Neuronal stem cell (in vitro differentiated cells): ENCODE results near the gene PCNX2.

Experiments used
- DNase-seq: peaks from one replicate; pipeline ENCODE4 v3.0.0-alpha.2; 2013; ENCODE audit warnings: low spot score
- H2AFZ ChIP-seq: one replicate; pipeline ENCODE4 v1.6.1; 2013; ENCODE audit warnings: mild to moderate bottlenecking, low read length, inconsistent platforms
- H2AK5ac ChIP-seq: 2 replicates; pipeline ENCODE4 v1.6.1; 2013; ENCODE audit warnings: low read depth, mild to moderate bottlenecking, inconsistent platforms, low read length, moderate library complexity, mixed read lengths
- H2BK120ac ChIP-seq: 2 replicates; pipeline ENCODE4 v1.6.1; 2013; ENCODE audit warnings: low read depth, mild to moderate bottlenecking, inconsistent platforms, low read length, moderate library complexity, mixed read lengths
- H2BK12ac ChIP-seq: one replicate; pipeline ENCODE4 v1.6.1; 2013; ENCODE audit warnings: low read length, inconsistent platforms
- H2BK15ac ChIP-seq: 2 replicates; pipeline ENCODE4 v1.6.1; 2013; ENCODE audit warnings: mild to moderate bottlenecking, low read length, inconsistent platforms, mixed read lengths
- H2BK5ac ChIP-seq: one replicate; pipeline ENCODE4 v1.6.1; 2013; ENCODE audit warnings: inconsistent platforms, mild to moderate bottlenecking, low read length, moderate library complexity
- H3K14ac ChIP-seq: one replicate; pipeline ENCODE4 v1.6.1; 2013; ENCODE audit warnings: low read length, inconsistent platforms
- H3K18ac ChIP-seq: 2 replicates; pipeline ENCODE4 v1.6.1; 2013; ENCODE audit warnings: low read length, inconsistent platforms
- H3K23ac ChIP-seq: 2 replicates; pipeline ENCODE4 v1.6.1; 2013; ENCODE audit warnings: low read depth, mild to moderate bottlenecking, mixed read lengths, low read length, inconsistent platforms; ENCODE audit not compliant: poor library complexity
- H3K27ac ChIP-seq: replicated peaks from 3 replicates; pipeline ENCODE4 v1.5.1; 2013; ENCODE audit warnings: low read length, inconsistent platforms
- H3K27me3 ChIP-seq, 3 experiments: 2 replicates each; pipeline ENCODE4 v1.6.1; 2013; ENCODE audit warnings: low read length in 3 of 3, mild to moderate bottlenecking in 2 of 3, inconsistent platforms in 1 of 3, low read depth in 1 of 3, mixed read lengths in 1 of 3, moderate library complexity in 1 of 3; ENCODE audit not compliant: control insufficient read depth in 3 of 3, insufficient read depth in 3 of 3
- H3K36me3 ChIP-seq, 2 donors: replicated peaks in 1 of 2; 2 replicates each; pipeline ENCODE4 v1.6.1; 2013; ENCODE audit warnings: low read length in 2 of 2; ENCODE audit not compliant: control insufficient read depth in 2 of 2, insufficient read depth in 2 of 2
- H3K4ac ChIP-seq: 2 replicates; pipeline ENCODE4 v1.6.1; 2013; ENCODE audit warnings: inconsistent platforms, mild to moderate bottlenecking, low read length, moderate library complexity
- H3K4me1 ChIP-seq, 2 donors: 1 replicate in 1 of 2; 2 replicates in 1 of 2; pipeline ENCODE4 v1.6.1; 2013; ENCODE audit warnings: low read length in 2 of 2, low read depth in 1 of 2; ENCODE audit not compliant: control insufficient read depth in 2 of 2, insufficient read depth in 1 of 2
- H3K4me2 ChIP-seq: one replicate; pipeline ENCODE4 v1.6.1; 2013; ENCODE audit warnings: mild to moderate bottlenecking, low read length, inconsistent platforms; ENCODE audit not compliant: insufficient read depth, poor library complexity, severe bottlenecking
- H3K4me3 ChIP-seq, 2 donors: 2 replicates each; pipeline ENCODE4 v1.5.1; 2013; ENCODE audit warnings: low read length in 2 of 2, mild to moderate bottlenecking in 2 of 2, inconsistent platforms in 1 of 2, moderate library complexity in 1 of 2
- H3K79me1 ChIP-seq: one replicate; pipeline ENCODE4 v1.6.1; 2013; ENCODE audit warnings: low read depth, mild to moderate bottlenecking, inconsistent platforms, low read length, moderate library complexity
- H3K9ac ChIP-seq: one replicate; pipeline ENCODE4 v1.6.1; 2013; ENCODE audit warnings: mild to moderate bottlenecking, low read depth, low read length, inconsistent platforms; ENCODE audit not compliant: poor library complexity
- H3K9me3 ChIP-seq, 2 donors: replicated peaks in 1 of 2; 2 replicates each; pipeline versions ENCODE3 to v1.6.1; 2013; ENCODE audit warnings: low read length in 2 of 2, mild to moderate bottlenecking in 2 of 2, inconsistent platforms in 1 of 2, low read depth in 1 of 2, mixed read lengths in 1 of 2, moderate library complexity in 1 of 2; ENCODE audit not compliant: control insufficient read depth in 2 of 2, insufficient read depth in 1 of 2
- H4K8ac ChIP-seq: one replicate; pipeline ENCODE4 v1.6.1; 2013; ENCODE audit warnings: low read depth, mild to moderate bottlenecking, inconsistent platforms, low read length, moderate library complexity
- H4K91ac ChIP-seq: one replicate; pipeline ENCODE4 v1.6.1; 2013; ENCODE audit warnings: low read length, low read depth, mild to moderate bottlenecking, inconsistent platforms; ENCODE audit not compliant: poor library complexity
- WGBS, 2 donors: extraction: QIAGEN DNeasy Blood & Tissue Kit; methylation state at CpG; one replicate each; pipeline ENCODE4 v1.1.7; 2013; ENCODE audit warnings: missing lambda C conversion rate in 2 of 2, mixed read lengths in 1 of 2; ENCODE audit not compliant: insufficient read length in 2 of 2, insufficient replicate concordance in 1 of 2; ENCODE audit errors: extremely low coverage in 2 of 2; 5-methylcytosine and 5-hydroxymethylcytosine counted together

The PCNX2 gene

DNA sequence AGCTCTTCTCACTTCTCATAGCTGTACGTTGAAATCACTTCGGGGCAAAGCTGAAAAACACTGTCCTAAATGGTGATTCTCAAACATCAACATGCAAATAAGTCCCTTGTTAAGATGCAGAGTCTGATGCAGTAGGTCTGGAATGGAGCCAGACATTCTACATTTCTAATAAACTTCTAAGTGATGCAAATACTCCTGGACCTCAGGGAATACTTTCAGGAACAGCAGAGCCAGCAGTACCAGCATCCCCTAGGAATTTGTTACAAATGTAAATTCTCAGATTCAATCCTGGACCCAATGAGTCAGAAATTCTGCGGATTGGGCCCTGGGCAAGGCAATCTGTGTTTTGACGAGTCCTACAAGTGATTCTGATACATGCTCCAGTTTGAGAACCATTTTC is 152.3 kb downstream of the PCNX2 start:
- H3K4me1 ChIP-seq: peaks cover 0 to 1% of the 10 kb centered on the region in 2 donors
- H2BK12ac ChIP-seq: no peak overlapping the region
- no CpG with 5 or more reads among the region's 4 CpGs for WGBS, 2 donors

GRCh38 chr1:233140974-233141373 is 154.6 kb downstream of the PCNX2 start:
- Histone ChIP-seq H2BK15ac (no peak overlapping the region), H3K27ac (no peak overlapping the region)
- DNase-seq: no peak

More for the DNA sequence above, 152.3 kb downstream of the PCNX2 start:
- Histone ChIP-seq H3K23ac (no peak overlapping the region), H3K18ac (no peak overlapping the region), H2AFZ (no peak overlapping the region), H3K79me1 (no peaks in the 10 kb centered on the region), H3K14ac (no peak overlapping the region), H2BK15ac (no peak overlapping the region), H3K4ac (no peak overlapping the region), H3K27ac (no peak overlapping the region), H3K4me3 (no peak overlapping the region), H3K9me3 (no peaks in the 10 kb centered on the region), H3K27me3 (no peaks in the 10 kb centered on the region), H3K4me2 (no peak overlapping the region), H4K91ac (no peak overlapping the region), H3K36me3 (no peaks in the 10 kb centered on the region), H4K8ac (no peak overlapping the region), H2BK5ac (no peak overlapping the region), H2AK5ac (no peak overlapping the region), H3K9ac (no peak overlapping the region), H2BK120ac (no peak overlapping the region)
- no peak for DNase-seq

GRCh38 chr1:233140499-233140898 is 155.0 kb downstream of the PCNX2 start:
- Histone ChIP-seq H2BK5ac (no peak overlapping the region), H2BK15ac (no peak overlapping the region), H3K4ac (no peak overlapping the region), H2BK12ac (no peak overlapping the region), H2AK5ac (no peak overlapping the region), H2AFZ (no peak overlapping the region), H3K36me3 (no peaks in the 10 kb centered on the region), H3K9ac (no peak overlapping the region), H4K8ac (no peak overlapping the region), H3K27me3 (no peaks in the 10 kb centered on the region), H2BK120ac (no peak overlapping the region), H4K91ac (no peak overlapping the region), H3K79me1 (no peaks in the 10 kb centered on the region), H3K4me1 (peaks cover 0 to 1% of the 10 kb centered on the region in 2 donors), H3K4me2 (no peak overlapping the region), H3K27ac (no peak overlapping the region), H3K9me3 (no peaks in the 10 kb centered on the region), H3K23ac (no peak overlapping the region), H3K4me3 (no peak overlapping the region), H3K18ac (no peak overlapping the region), H3K14ac (no peak overlapping the region)
- WGBS, 2 donors: no CpG with 5 or more reads among the region's 5 CpGs
- DNase-seq: no peak

More at GRCh38 chr1:233140974-233141373, 154.6 kb downstream of the PCNX2 start:
- no peak overlapping the region for H3K23ac ChIP-seq
- H3K4me2 ChIP-seq: no peak overlapping the region
- H2AK5ac ChIP-seq: no peak overlapping the region
- H3K4me3 ChIP-seq: no peak overlapping the region
- H4K8ac ChIP-seq: no peak overlapping the region
- H3K4ac ChIP-seq: no peak overlapping the region
- no peak overlapping the region for H3K14ac ChIP-seq
- H3K9me3 ChIP-seq: no peaks in the 10 kb centered on the region
- H3K27me3 ChIP-seq: no peaks in the 10 kb centered on the region
- no peak overlapping the region for H2BK12ac ChIP-seq
- no peak overlapping the region for H3K9ac ChIP-seq
- no peaks in the 10 kb centered on the region for H3K79me1 ChIP-seq
- H2BK5ac ChIP-seq: no peak overlapping the region
- no peak overlapping the region for H4K91ac ChIP-seq
- peaks cover 0 to 1% of the 10 kb centered on the region in 2 donors for H3K4me1 ChIP-seq
- H2BK120ac ChIP-seq: no peak overlapping the region
- H3K18ac ChIP-seq: no peak overlapping the region
- H3K36me3 ChIP-seq: no peaks in the 10 kb centered on the region
- H2AFZ ChIP-seq: no peak overlapping the region

DNA sequence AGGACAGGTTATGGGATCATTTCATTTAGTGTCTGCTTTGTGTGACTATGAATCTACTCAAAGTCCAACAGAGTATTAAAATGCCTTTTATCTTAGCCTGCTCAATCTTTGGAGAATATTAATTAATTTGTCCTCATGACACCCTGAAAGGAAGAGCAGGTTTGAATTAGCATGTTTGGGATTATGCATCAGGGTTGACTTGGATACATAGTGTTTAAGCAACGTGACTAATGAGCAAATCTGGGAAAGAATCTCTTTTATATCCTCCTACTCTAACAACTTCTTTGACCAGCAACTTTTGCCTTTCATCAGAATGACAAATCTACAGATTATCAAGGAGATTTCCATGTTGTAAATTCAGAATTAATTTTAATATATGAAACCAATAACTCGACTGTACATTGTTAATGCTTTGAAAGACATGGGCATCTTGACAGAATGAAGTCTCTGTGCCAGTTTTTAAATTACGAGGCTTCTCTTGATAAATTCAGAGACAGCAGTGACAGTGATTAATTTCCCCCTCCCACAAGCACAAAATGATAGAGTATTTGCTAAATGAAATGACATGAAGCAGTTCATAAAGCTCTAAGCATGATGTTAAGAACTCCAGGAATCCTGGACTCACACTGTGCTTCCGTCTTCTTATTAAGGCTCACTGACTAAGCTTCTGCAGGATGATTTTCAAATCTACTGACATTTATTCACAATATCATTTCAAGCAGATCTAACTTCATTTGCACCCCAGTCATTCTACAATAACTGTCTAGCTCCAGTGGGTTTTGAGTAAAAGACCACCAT is 156.5 kb downstream of the PCNX2 start:
- no peak overlapping the region for H3K9ac ChIP-seq
- no peak overlapping the region for H2BK12ac ChIP-seq
- no peak overlapping the region for H3K4me3 ChIP-seq
- H2BK120ac ChIP-seq: no peak overlapping the region
- H3K4me1 ChIP-seq: peaks cover 0 to 1% of the 10 kb centered on the region in 2 donors
- H2BK15ac ChIP-seq: no peak overlapping the region
- H4K91ac ChIP-seq: no peak overlapping the region
- no peaks in the 10 kb centered on the region for H3K9me3 ChIP-seq
- H2AFZ ChIP-seq: no peak overlapping the region
- H3K23ac ChIP-seq: no peak overlapping the region
- H2BK5ac ChIP-seq: no peak overlapping the region
- H3K4ac ChIP-seq: no peak overlapping the region
- no peak for DNase-seq
- no peaks in the 10 kb centered on the region for H3K36me3 ChIP-seq
- H2AK5ac ChIP-seq: no peak overlapping the region
- H3K27me3 ChIP-seq: no peaks in the 10 kb centered on the region
- no peak overlapping the region for H3K14ac ChIP-seq
- no CpG with 5 or more reads among the region's 4 CpGs for WGBS, 2 donors
- H3K18ac ChIP-seq: no peak overlapping the region
- no peak overlapping the region for H3K27ac ChIP-seq
- no peak overlapping the region for H4K8ac ChIP-seq
- H3K79me1 ChIP-seq: no peaks in the 10 kb centered on the region
- H3K4me2 ChIP-seq: no peak overlapping the region
